NCI-H2029 treated with DMSO at 0.1 percent for 48 hours (cell line): Measurements from ENCODE around the gene KIF26A.

Source experiments
- DNase-seq: peaks from one replicate; lab custom pipeline; 2025; lab: John Stamatoyannopoulos, UW

KIF26A gene

GRCh38 chr14:104209985-104210816, 71.8 kb downstream of the KIF26A start:
- no peak for DNase-seq

GRCh38 chr14:104210817-104211195, 72.4 kb downstream of the KIF26A start:
- DNase-seq, result no peak

GRCh38 chr14:104211215-104211614, 72.8 kb downstream of the KIF26A start:
- DNase-seq, result no peak

- no peak for DNase-seq
These were observed 73.4 kb downstream of the KIF26A start for GRCh38 chr14:104211741-104212140.

- DNase-seq, result no peak
These were observed 74.1 kb downstream of the KIF26A start for GRCh38 chr14:104212206-104213095.

GRCh38 chr14:104213301-104214034, 75.1 kb downstream of the KIF26A start:
- DNase-seq, result no peak

- no peak for DNase-seq
These were observed 76.2 kb downstream of the KIF26A start for GRCh38 chr14:104214431-104215218.

GRCh38 chr14:104215706-104216334, 77.4 kb downstream of the KIF26A start:
- no peak for DNase-seq

GRCh38 chr14:104216457-104216856, 78.1 kb downstream of the KIF26A start:
- DNase-seq, result no peak

GRCh38 chr14:104217486-104218360, 79.3 kb downstream of the KIF26A start:
- DNase-seq, result no peak

GRCh38 chr14:104218361-104219180, 80.2 kb downstream of the KIF26A start:
- DNase-seq, result no peak

- DNase-seq, result no peak
These were observed 81.4 kb downstream of the KIF26A start for GRCh38 chr14:104219731-104220214.

- no peak for DNase-seq
These were observed 82.1 kb downstream of the KIF26A start for GRCh38 chr14:104220215-104221070.

GRCh38 chr14:104221071-104221625, 82.8 kb downstream of the KIF26A start:
- DNase-seq, result no peak

- DNase-seq, result no peak
These were observed 83.4 kb downstream of the KIF26A start for GRCh38 chr14:104221636-104222369.

GRCh38 chr14:104222396-104223036, 84.1 kb downstream of the KIF26A start:
- DNase-seq, result no peak
